Measurements from ENCODE around the gene HOGA1.
A peak's percentile ranks its signal among the peaks of the same experiment; 100 is the strongest.

The HOGA1 gene

GRCh38 chr10:97651773-97652172 is 67.6 kb downstream of the HOGA1 start:
- no peak for DNase-seq

GRCh38 chr10:97656777-97657176 is 72.6 kb downstream of the HOGA1 start:
- DNase-seq, result no peak

- DNase-seq, result peak; percentile 84
These were observed 75.4 kb downstream of the HOGA1 start for GRCh38 chr10:97659589-97659988.
